ENCODE measurements around the gene CUL4A. TPM values are rescaled to one million over a fixed set of nuclear protein-coding genes. Genes with fewer than 3 reads are reported as not detected.
A peak's percentile ranks its signal among the peaks of the same experiment; 100 is the strongest.

Gene CUL4A
- total and polyA plus RNA-seq, 2 experiments from 2014 or later = 67.5 to 195 TPM

GRCh38 chr13:113203507-113204377 is 5.7 kb upstream of the CUL4A start:
- no peak overlapping the region for H3K27ac Mint-ChIP-seq
- H3K27me3 ChIP-seq (ENCODE audit: insufficient read depth) = no peaks in the 10 kb centered on the region
- H3K36me3 ChIP-seq (ENCODE audit: insufficient read depth) = peaks cover 5% of the 10 kb centered on the region; the same call in 1 of the 2 replicates
- peak overlapping the region; percentile 39; the same call in 1 of the 2 replicates for H3K27ac ChIP-seq (ENCODE audit: low read depth)
- H3K9me2 ChIP-seq (ENCODE audit: insufficient read depth) = no peaks in the 10 kb centered on the region
- H3K4me2 ChIP-seq = no peak overlapping the region
- peaks cover 53% of the 10 kb centered on the region for H4K20me1 ChIP-seq (replicated peaks; ENCODE audit: insufficient read depth)
- no peaks in the 10 kb centered on the region for H3K9me3 Mint-ChIP-seq
- peaks cover 25% of the 10 kb centered on the region for H3K4me1 Mint-ChIP-seq
- H3K36me3 Mint-ChIP-seq (ENCODE audit: low read depth) = peaks cover 39% of the 10 kb centered on the region
- H3K27me3 Mint-ChIP-seq (ENCODE audit: insufficient read depth, low read depth, poor library complexity) = peaks cover 2% of the 10 kb centered on the region
- no peaks in the 10 kb centered on the region for H3F3A ChIP-seq (replicated peaks; ENCODE audit: low read depth)
- no peak for TF ChIP-seq JUNB (IDR thresholded peaks at IDR 0.05; ENCODE audit: unreplicated experiment)
- TF ChIP-seq STAT1 (IDR thresholded peaks at IDR 0.05; ENCODE audit: unreplicated experiment) = no peak
- TF ChIP-seq CTCF (conservative IDR thresholded peaks at IDR 0.05; ENCODE audit: low read depth in 2 of 2) = peak in 1 of 2 experiments; percentile 29; a peak in 1 of 4 replicates
- no peak overlapping the region for H3K4me3 ChIP-seq
- ATAC-seq = no peak
- H3K79me2 ChIP-seq (replicated peaks; ENCODE audit: insufficient read depth) = peaks cover 96% of the 10 kb centered on the region
- H2AFZ ChIP-seq = no peak overlapping the region
- H3K4me3 Mint-ChIP-seq = no peak overlapping the region
- H3K4me1 ChIP-seq (ENCODE audit: insufficient read depth) = peaks cover 21% of the 10 kb centered on the region
- DNase-seq (ENCODE audit: low spot score) = no peak

GRCh38 chr13:113204378-113204734 is 5.1 kb upstream of the CUL4A start:
- peaks cover 21% of the 10 kb centered on the region for H3K4me1 ChIP-seq (ENCODE audit: insufficient read depth)
- ATAC-seq (no peak), DNase-seq (ENCODE audit: low spot score) (no peak)
- H3K4me1 Mint-ChIP-seq = peaks cover 25% of the 10 kb centered on the region
- H3K27me3 Mint-ChIP-seq (ENCODE audit: insufficient read depth, low read depth, poor library complexity) = peaks cover 2% of the 10 kb centered on the region
- H3K36me3 Mint-ChIP-seq (ENCODE audit: low read depth) = peaks cover 33% of the 10 kb centered on the region
- no peak overlapping the region for H3K27ac Mint-ChIP-seq
- H4K20me1 ChIP-seq (replicated peaks; ENCODE audit: insufficient read depth) = peaks cover 46% of the 10 kb centered on the region
- no peaks in the 10 kb centered on the region for H3K27me3 ChIP-seq (ENCODE audit: insufficient read depth)
- H3K9me3 Mint-ChIP-seq = no peaks in the 10 kb centered on the region
- no peaks in the 10 kb centered on the region for H3K9me2 ChIP-seq (ENCODE audit: insufficient read depth)
- H3K4me3 Mint-ChIP-seq = no peak overlapping the region
- no peaks in the 10 kb centered on the region for H3F3A ChIP-seq (replicated peaks; ENCODE audit: low read depth)
- 0 out of 2 replicates have a peak, but pooled peaks cover 4% of the 10 kb centered on the region for H3K36me3 ChIP-seq (ENCODE audit: insufficient read depth)
- no peak overlapping the region for H3K4me3 ChIP-seq
- no peak overlapping the region for H3K27ac ChIP-seq (ENCODE audit: low read depth)
- H2AFZ ChIP-seq = no peak overlapping the region
- peaks cover 90% of the 10 kb centered on the region for H3K79me2 ChIP-seq (replicated peaks; ENCODE audit: insufficient read depth)
- no peak overlapping the region for H3K4me2 ChIP-seq
- TF ChIP-seq CREB1 (CRISPR knock-in tag; IDR thresholded peaks at IDR 0.05; ENCODE audit: low read depth) (no peak), REST (IDR thresholded peaks at IDR 0.05; ENCODE audit: unreplicated experiment) (no peak), EZH2 (IDR thresholded peaks at IDR 0.05; ENCODE audit: low read depth, unreplicated experiment) (no peak), EZH2phosphoT487 (IDR thresholded peaks at IDR 0.05; ENCODE audit: unreplicated experiment) (no peak), ZNF462 (CRISPR knock-in tag; IDR thresholded peaks at IDR 0.05) (no peak), ZNF331 (CRISPR knock-in tag; IDR thresholded peaks at IDR 0.05; ENCODE audit: low read depth) (no peak)
